ENCODE data around the gene POU2F1. TPM values are rescaled to one million over a fixed set of nuclear protein-coding genes. Genes with fewer than 3 reads are reported as not detected.

The POU2F1 gene
- polyA plus RNA-seq, 1 donor (not counting 4 experiments of a cell fraction or from before 2014, with no cell fraction given) = 3.2 TPM

DNA sequence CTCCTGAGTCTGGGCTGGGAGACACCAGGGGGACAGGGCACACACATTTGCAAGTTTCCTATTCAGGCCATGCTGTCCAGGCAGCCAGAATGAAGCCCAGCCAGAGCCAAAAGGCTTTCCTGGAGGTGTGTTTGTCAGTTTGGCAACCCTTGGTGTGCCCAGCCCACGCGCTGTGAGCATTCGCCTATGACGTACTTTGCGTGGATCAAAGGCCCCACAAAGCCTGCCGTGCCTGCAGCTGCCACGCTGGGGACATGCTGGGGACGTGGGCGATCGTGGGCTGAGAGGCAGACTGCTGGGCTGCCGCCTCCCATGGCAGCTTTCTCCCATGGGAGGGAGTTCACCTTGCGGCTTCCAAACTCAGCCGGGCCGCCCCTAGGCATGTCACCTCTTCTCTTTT, 240.2 kb downstream of the POU2F1 start:
- FAIRE-seq = no peak
- Histone ChIP-seq H3K9me1 (ENCODE audit: control insufficient read depth, extremely low read depth, insufficient read depth, low read length) (no peaks in the 10 kb centered on the region), H2AFZ (ENCODE audit: control insufficient read depth, low read length) (no peak overlapping the region), H3K27me3 (ENCODE audit: control insufficient read depth, extremely low read depth, insufficient read depth, low read length) (peaks cover 7% of the 10 kb centered on the region), H4K20me1 (ENCODE audit: control insufficient read depth, extremely low read depth, insufficient read depth, low read length) (no peaks in the 10 kb centered on the region), H3K79me2 (ENCODE audit: control insufficient read depth, insufficient read depth, low read length) (no peaks in the 10 kb centered on the region), H3K9me3 (ENCODE audit: control insufficient read depth, low read depth, low read length) (no peaks in the 10 kb centered on the region), H3K4me2 (ENCODE audit: control insufficient read depth, extremely low read depth, insufficient read depth, low read depth, low read length) (no peak overlapping the region), H3K27ac (ENCODE audit: control insufficient read depth, insufficient read depth, low read length) (no peak overlapping the region), H3K4me1 (ENCODE audit: control insufficient read depth, extremely low read depth, insufficient read depth, low read length) (no peaks in the 10 kb centered on the region), H3K36me3 (ENCODE audit: control insufficient read depth in 2 of 2, extremely low read depth in 1 of 2, insufficient read depth in 2 of 2, low read length in 2 of 2) (no peaks in the 10 kb centered on the region), H3K9ac (ENCODE audit: control insufficient read depth, extremely low read depth, insufficient read depth, low read length) (no peak overlapping the region), H3K4me3 (ENCODE audit: control insufficient read depth in 2 of 3, extremely low read depth in 1 of 3, insufficient read depth in 2 of 3, low read depth in 1 of 3, low read length in 3 of 3) (no peak overlapping the region)
- no peak for TF ChIP-seq CTCF (optimal IDR thresholded peaks at IDR 0.05 in 1 of 3, IDR thresholded peaks at IDR 0.05 in 1 of 3, conservative IDR thresholded peaks at IDR 0.05 in 1 of 3; ENCODE audit: extremely low read depth in 1 of 3, insufficient read depth in 2 of 3, low read length in 3 of 3)
- no peak for TF ChIP-seq EZH2 (IDR thresholded peaks at IDR 0.05; ENCODE audit: low read length)
- dilution Hi-C loops (cut with MboI; ENCODE audit: extremely low pct_ligation_motif_present, low sequenced_read_pairs) = no loop called here
- DNase-seq (ENCODE audit: low read depth, low spot score) = no peak

GRCh38 chr1:167462341-167462740, 241.7 kb downstream of the POU2F1 start:
- no peak overlapping the region for H3K27ac ChIP-seq (ENCODE audit: control insufficient read depth, insufficient read depth, low read length)
- TF ChIP-seq EZH2 (IDR thresholded peaks at IDR 0.05; ENCODE audit: low read length) (no peak), CTCF (optimal IDR thresholded peaks at IDR 0.05 in 1 of 3, IDR thresholded peaks at IDR 0.05 in 1 of 3, conservative IDR thresholded peaks at IDR 0.05 in 1 of 3; ENCODE audit: extremely low read depth in 1 of 3, insufficient read depth in 2 of 3, low read length in 3 of 3) (no peak)
- no peak for DNase-seq (ENCODE audit: low read depth, low spot score)
- no peaks in the 10 kb centered on the region for H3K27me3 ChIP-seq (ENCODE audit: control insufficient read depth, extremely low read depth, insufficient read depth, low read length)
- H3K79me2 ChIP-seq (ENCODE audit: control insufficient read depth, insufficient read depth, low read length) = no peaks in the 10 kb centered on the region
- H3K9ac ChIP-seq (ENCODE audit: control insufficient read depth, extremely low read depth, insufficient read depth, low read length) = no peak overlapping the region
- no peak overlapping the region for H2AFZ ChIP-seq (ENCODE audit: control insufficient read depth, low read length)
- FAIRE-seq = no peak
- no peak overlapping the region for H3K4me2 ChIP-seq (ENCODE audit: control insufficient read depth, extremely low read depth, insufficient read depth, low read depth, low read length)
- H3K36me3 ChIP-seq (ENCODE audit: control insufficient read depth in 2 of 2, extremely low read depth in 1 of 2, insufficient read depth in 2 of 2, low read length in 2 of 2) = no peaks in the 10 kb centered on the region
- peaks cover 4% of the 10 kb centered on the region for H3K4me1 ChIP-seq (ENCODE audit: control insufficient read depth, extremely low read depth, insufficient read depth, low read length)
- H3K9me1 ChIP-seq (ENCODE audit: control insufficient read depth, extremely low read depth, insufficient read depth, low read length) = no peaks in the 10 kb centered on the region
- H3K4me3 ChIP-seq (ENCODE audit: control insufficient read depth in 2 of 3, extremely low read depth in 1 of 3, insufficient read depth in 2 of 3, low read depth in 1 of 3, low read length in 3 of 3) = no peak overlapping the region
- dilution Hi-C loops (cut with MboI; ENCODE audit: extremely low pct_ligation_motif_present, low sequenced_read_pairs) = no loop called here
- H4K20me1 ChIP-seq (ENCODE audit: control insufficient read depth, extremely low read depth, insufficient read depth, low read length) = no peaks in the 10 kb centered on the region
- H3K9me3 ChIP-seq (ENCODE audit: control insufficient read depth, low read depth, low read length) = no peaks in the 10 kb centered on the region
